Bronchial epithelial cell (primary cell): Measurements from ENCODE around the gene VSTM4. TPM values are rescaled to one million over a fixed set of nuclear protein-coding genes. Genes with fewer than 3 reads are reported as not detected.

Experiments
- DNase-seq: peaks from one replicate; pipeline ENCODE4 v3.0.0-alpha.2; 2010; ENCODE audit warnings: low read depth
- FAIRE-seq: peaks from 2 replicates; lab custom pipeline; 2011; peaks lifted over from hg19 to GRCh38; lab: Jason Lieb, UNC
- H3K27me3 ChIP-seq: 2 replicates; pipeline ENCODE4 v1.5.1; 2011; ENCODE audit warnings: low read length; ENCODE audit not compliant: control insufficient read depth, insufficient read depth
- H3K36me3 ChIP-seq: 2 replicates; pipeline ENCODE4 v1.5.1; 2011; ENCODE audit warnings: low read length; ENCODE audit not compliant: control insufficient read depth, insufficient read depth
- H3K4me3 ChIP-seq: 2 replicates; pipeline ENCODE4 v1.5.1; 2011; ENCODE audit warnings: mild to moderate bottlenecking, low read depth, low read length, control low read depth
- CTCF ChIP-seq: IDR thresholded peaks from 2 replicates; pipeline ENCODE4 v1.5.1; 2011; ENCODE audit warnings: mild to moderate bottlenecking, moderate library complexity, low read length, control low read depth, inconsistent platforms; ENCODE audit not compliant: insufficient read depth, severe bottlenecking
- total RNA-seq: library from RNA; depleted of rRNA; stranded (reverse); fragments of >200 nt; gene quantifications from 2 replicates; pipeline ENCODE4 v1.2.1, GENCODE V29; 2014

VSTM4 gene
- total RNA-seq, 1 donor from 2014 or later: under 0.01 TPM

- no peaks in the 10 kb centered on the region for H3K27me3 ChIP-seq
- peak; percentile 32 for FAIRE-seq
- no peak for TF ChIP-seq CTCF
These were observed 99.6 kb downstream of the VSTM4 start for GRCh38 chr10:49015700-49016099.

GRCh38 chr10:49012603-49013002 is 102.7 kb downstream of the VSTM4 start:
- FAIRE-seq: no peak
- no peak for DNase-seq
- no peaks in the 10 kb centered on the region for H3K36me3 ChIP-seq
- H3K4me3 ChIP-seq: no peak overlapping the region
- TF ChIP-seq CTCF: no peak
- no peaks in the 10 kb centered on the region for H3K27me3 ChIP-seq

More at GRCh38 chr10:49015700-49016099, 99.6 kb downstream of the VSTM4 start:
- H3K4me3 ChIP-seq: no peak overlapping the region
- DNase-seq: no peak
- H3K36me3 ChIP-seq: no peaks in the 10 kb centered on the region

- no peak for TF ChIP-seq CTCF
- no peaks in the 10 kb centered on the region for H3K27me3 ChIP-seq
- H3K36me3 ChIP-seq: no peaks in the 10 kb centered on the region
- no peak overlapping the region for H3K4me3 ChIP-seq
- no peak for DNase-seq
- FAIRE-seq: no peak
These were observed 103.6 kb downstream of the VSTM4 start for GRCh38 chr10:49011756-49012155.

- Histone ChIP-seq H3K4me3 (no peak overlapping the region), H3K36me3 (no peaks in the 10 kb centered on the region), H3K27me3 (no peaks in the 10 kb centered on the region)
- DNase-seq (no peak), FAIRE-seq (no peak)
- no peak for TF ChIP-seq CTCF
These were observed 104.5 kb downstream of the VSTM4 start for GRCh38 chr10:49010865-49011264.

- no peak for FAIRE-seq
- no peak for TF ChIP-seq CTCF
- DNase-seq: no peak
- Histone ChIP-seq H3K36me3 (no peaks in the 10 kb centered on the region), H3K27me3 (no peaks in the 10 kb centered on the region), H3K4me3 (no peak overlapping the region)
These were observed 105.0 kb downstream of the VSTM4 start for GRCh38 chr10:49010295-49010694.

GRCh38 chr10:49009199-49009979 is 105.9 kb downstream of the VSTM4 start:
- H3K27me3 ChIP-seq: no peaks in the 10 kb centered on the region
- no peak for FAIRE-seq
- H3K4me3 ChIP-seq: no peak overlapping the region
- no peak for TF ChIP-seq CTCF
- DNase-seq: no peak
- H3K36me3 ChIP-seq: no peaks in the 10 kb centered on the region
